A549 (cell line): ENCODE results near the gene RNF213. TPM values are rescaled to one million over a fixed set of nuclear protein-coding genes. Genes with fewer than 3 reads are reported as not detected.
A peak's percentile ranks its signal among the peaks of the same experiment; 100 is the strongest.
"Not testable (repeated sequence)": the region's sequence is repeated elsewhere in the genome, so short reads cannot be mapped to it uniquely, and the experiment has no call there.

Source experiments
- ATAC-seq, 2 experiments: fragments of 200-7000 bp in 1 of 2; fragments of >200 bp in 1 of 2; cut with Nextera tagmentation in 1 of 2; cut with Tn5 transposase in 1 of 2; 3 replicates each; pipeline versions ENCODE4 v1.8.0 to v1.9.1; 2018 to 2020; ENCODE audit warnings: mild to moderate bottlenecking in 1 of 2, moderate library complexity in 1 of 2
- CTCF ChIA-PET: fragments of 300-600 bp; sonication (Branson Sonifier 250); formaldehyde crosslinking; extraction: SDS; loops from one replicate; lab custom pipeline; 2021; ENCODE audit warnings: antibody characterized with exemption, inconsistent platforms; lab: Yijun Ruan, JAX
- POLR2A ChIA-PET: fragments of 350-600 bp; formaldehyde crosslinking; extraction: SDS; loops from one replicate; lab custom pipeline; 2021; ENCODE audit warnings: antibody characterized with exemption, inconsistent platforms; lab: Yijun Ruan, JAX
- DNase-seq, 2 experiments: peaks; one replicate each; pipeline versions ENCODE4 v3.0.0 to v3.0.0-alpha.2; 2011 to 2016; ENCODE audit warnings: low read depth in 1 of 2, low spot score in 1 of 2
- FAIRE-seq: peaks from 2 replicates; lab custom pipeline; 2011; peaks lifted over from hg19 to GRCh38; lab: Jason Lieb, UNC
- H3K27ac ChIP-seq, 2 experiments: fragments of >200 bp; sonication (Bioruptor Twin); formaldehyde crosslinking; 3 replicates each; pipeline ENCODE4 v1.5.1; 2016 to 2017
- H3K4me1 ChIP-seq: fragments of >200 bp; sonication (Bioruptor Twin); formaldehyde crosslinking; 3 replicates; pipeline ENCODE4 v1.6.1; 2016
- H3K4me2 ChIP-seq: fragments of >200 bp; sonication (Bioruptor Twin); formaldehyde crosslinking; 3 replicates; pipeline ENCODE4 v1.6.1; 2016
- H3K4me3 ChIP-seq: fragments of >200 bp; sonication (Bioruptor Twin); formaldehyde crosslinking; 3 replicates; pipeline ENCODE4 v1.5.1; 2016
- H3K9me3 ChIP-seq: fragments of >200 bp; sonication (Bioruptor Twin); formaldehyde crosslinking; 3 replicates; pipeline ENCODE4 v1.6.1; 2016
- CEBPB ChIP-seq, 2 experiments: fragments of >200 bp in 1 of 2; sonication (Bioruptor Twin) in 1 of 2; formaldehyde crosslinking in 1 of 2; IDR thresholded peaks; 2 replicates each; pipeline ENCODE4 v1.6.1; 2012 to 2016
- EHMT2 ChIP-seq: fragments of 200-600 bp; sonication (generic); IDR thresholded peaks from 2 replicates; pipeline ENCODE4 v1.6.1; 2016; ENCODE audit warnings: antibody characterized with exemption, low read depth, mild to moderate bottlenecking, moderate library complexity
- HOXB13 ChIP-seq: fragments of 250-450 bp; sonication (Bioruptor Pico); IDR thresholded peaks from 2 replicates; pipeline ENCODE4 v1.5.0; 2020; ENCODE audit warnings: low read depth, mild to moderate bottlenecking, moderate library complexity
- HOXB5 ChIP-seq: fragments of 250-450 bp; sonication (Bioruptor Pico); IDR thresholded peaks from 2 replicates; pipeline ENCODE4 v1.5.0; 2020; ENCODE audit warnings: mild to moderate bottlenecking, moderate library complexity
- JUN ChIP-seq, 2 experiments: fragments of >200 bp; sonication (Bioruptor Twin); formaldehyde crosslinking; IDR thresholded peaks; 2 replicates in 1 of 2; 3 replicates in 1 of 2; pipeline ENCODE4 v1.6.1; 2016 to 2017
- JUNB ChIP-seq: fragments of >200 bp; sonication (Bioruptor Twin); formaldehyde crosslinking; IDR thresholded peaks from 2 replicates; pipeline ENCODE4 v1.6.1; 2016
- NPAS2 ChIP-seq: fragments of 250-450 bp; sonication (Bioruptor Pico); IDR thresholded peaks from 2 replicates; pipeline ENCODE4 v1.8.0; 2022; ENCODE audit warnings: mild to moderate bottlenecking, moderate library complexity, borderline replicate concordance
- POLR2AphosphoS2 ChIP-seq: conservative IDR thresholded peaks from 2 replicates; pipeline ENCODE4 v1.6.1; 2012; ENCODE audit warnings: low read length, improper control_type of control experiment, inconsistent platforms
- RFX5 ChIP-seq: fragments of 450-650 bp; IDR thresholded peaks from 2 replicates; pipeline ENCODE4 v1.7.1; 2014; ENCODE audit warnings: antibody characterized with exemption, mild to moderate bottlenecking, moderate library complexity
- SREBF2 ChIP-seq: fragments of 450-650 bp; IDR thresholded peaks from 2 replicates; pipeline ENCODE4 v1.6.1; 2014; ENCODE audit warnings: mild to moderate bottlenecking, moderate library complexity
- TP53 ChIP-seq: fragments of 250-450 bp; sonication (Bioruptor Pico); IDR thresholded peaks from 2 replicates; pipeline ENCODE4 v1.5.0; 2021; ENCODE audit warnings: mild to moderate bottlenecking, moderate library complexity
- ZC3H11A ChIP-seq: fragments of 450-650 bp; IDR thresholded peaks from 2 replicates; pipeline ENCODE4 v1.6.1; 2014; ENCODE audit warnings: antibody characterized with exemption, mild to moderate bottlenecking
- ZNF302 ChIP-seq: fragments of 250-450 bp; sonication (Bioruptor Pico); IDR thresholded peaks from 2 replicates; pipeline ENCODE4 v1.9.0; 2021; ENCODE audit warnings: inconsistent platforms, mild to moderate bottlenecking, moderate library complexity
- ZSCAN20 ChIP-seq: fragments of 250-450 bp; sonication (Bioruptor Pico); IDR thresholded peaks from 2 replicates; pipeline ENCODE4 v1.8.0; 2022; ENCODE audit warnings: mild to moderate bottlenecking, moderate library complexity
- WGBS: methylation state at CpG from one replicate; pipeline ENCODE4 v1.1.6; 2017; ENCODE audit errors: missing lambda C conversion rate; 5-methylcytosine and 5-hydroxymethylcytosine counted together
- polyA plus RNA-seq, 4 experiments: library from polyadenylated mRNA; depleted of rRNA in 3 of 4; stranded (reverse); fragments of >200 nt; fragmentation: RNase III in 1 of 4; extraction: RNeasy Plus Mini Kit Qiagen cat#74134 plus additional on column Dnase treatment in 1 of 4; gene quantifications; 2 replicates in 3 of 4; 3 replicates in 1 of 4; pipeline ENCODE4 v1.2.3, GENCODE V29; 2011 to 2017
- TF ChIP-seq, protein P1 (sequence below): fragments of 200-600 bp; sonication (generic); IDR thresholded peaks from 2 replicates; pipeline ENCODE4 v1.6.1; 2016; ENCODE audit warnings: antibody characterized with exemption, mild to moderate bottlenecking, moderate library complexity
- TF ChIP-seq, protein P2 (sequence below): fragments of >200 bp; sonication (Bioruptor Twin); formaldehyde crosslinking; IDR thresholded peaks from 3 replicates; pipeline ENCODE4 v1.5.1; 2016
- TF ChIP-seq, protein P3 (sequence below): fragments of 250-450 bp; sonication (Bioruptor Pico); IDR thresholded peaks from 2 replicates; pipeline ENCODE4 v1.5.0; 2020; ENCODE audit warnings: low read depth, mild to moderate bottlenecking, moderate library complexity

The RNF213 gene
- polyA plus RNA-seq, 2 of the 4 experiments (the other 2 are of a cell fraction) = 59.1 to 127 TPM

- Histone ChIP-seq H3K9me3 (no peaks in the 10 kb centered on the region), H3K27ac (no peak overlapping the region), H3K4me3 (no peak overlapping the region), H3K4me2 (no peak overlapping the region), H3K4me1 (no peaks in the 10 kb centered on the region)
- DNase-seq (no peak), FAIRE-seq (no peak), ATAC-seq (peak; percentile 36 to 50; a peak in 5 of 6 replicates)
- POLR2A ChIA-PET = no interaction called here
- CTCF ChIA-PET = no interaction called here
- 93% methylated on average over 6 of the region's 6 CpGs for WGBS
- TF ChIP-seq POLR2AphosphoS2 (0 out of 2 replicates have a peak, but pooled peaks have one; percentile 49), JUNB (no peak), ZC3H11A (no peak)
Measured at GRCh38 chr17:80397034-80397387, 136.4 kb downstream of the RNF213 start.

GRCh38 chr17:80397686-80398085 lies 137.0 kb downstream of the RNF213 start:
- H3K9me3 ChIP-seq = no peaks in the 10 kb centered on the region
- H3K4me3 ChIP-seq = no peak overlapping the region
- DNase-seq (no peak), ATAC-seq (peak in 1 of 2 experiments; percentile 36; a peak in 1 of 6 replicates)
- H3K27ac ChIP-seq = no peak overlapping the region
- no peaks in the 10 kb centered on the region for H3K4me1 ChIP-seq
- WGBS = 92% methylated on average over 10 of the region's 10 CpGs
- no peak for TF ChIP-seq ZSCAN20 (CRISPR knock-in tag)
- no peak for TF ChIP-seq ZNF302 (CRISPR knock-in tag)
- TF ChIP-seq, protein P1, sequence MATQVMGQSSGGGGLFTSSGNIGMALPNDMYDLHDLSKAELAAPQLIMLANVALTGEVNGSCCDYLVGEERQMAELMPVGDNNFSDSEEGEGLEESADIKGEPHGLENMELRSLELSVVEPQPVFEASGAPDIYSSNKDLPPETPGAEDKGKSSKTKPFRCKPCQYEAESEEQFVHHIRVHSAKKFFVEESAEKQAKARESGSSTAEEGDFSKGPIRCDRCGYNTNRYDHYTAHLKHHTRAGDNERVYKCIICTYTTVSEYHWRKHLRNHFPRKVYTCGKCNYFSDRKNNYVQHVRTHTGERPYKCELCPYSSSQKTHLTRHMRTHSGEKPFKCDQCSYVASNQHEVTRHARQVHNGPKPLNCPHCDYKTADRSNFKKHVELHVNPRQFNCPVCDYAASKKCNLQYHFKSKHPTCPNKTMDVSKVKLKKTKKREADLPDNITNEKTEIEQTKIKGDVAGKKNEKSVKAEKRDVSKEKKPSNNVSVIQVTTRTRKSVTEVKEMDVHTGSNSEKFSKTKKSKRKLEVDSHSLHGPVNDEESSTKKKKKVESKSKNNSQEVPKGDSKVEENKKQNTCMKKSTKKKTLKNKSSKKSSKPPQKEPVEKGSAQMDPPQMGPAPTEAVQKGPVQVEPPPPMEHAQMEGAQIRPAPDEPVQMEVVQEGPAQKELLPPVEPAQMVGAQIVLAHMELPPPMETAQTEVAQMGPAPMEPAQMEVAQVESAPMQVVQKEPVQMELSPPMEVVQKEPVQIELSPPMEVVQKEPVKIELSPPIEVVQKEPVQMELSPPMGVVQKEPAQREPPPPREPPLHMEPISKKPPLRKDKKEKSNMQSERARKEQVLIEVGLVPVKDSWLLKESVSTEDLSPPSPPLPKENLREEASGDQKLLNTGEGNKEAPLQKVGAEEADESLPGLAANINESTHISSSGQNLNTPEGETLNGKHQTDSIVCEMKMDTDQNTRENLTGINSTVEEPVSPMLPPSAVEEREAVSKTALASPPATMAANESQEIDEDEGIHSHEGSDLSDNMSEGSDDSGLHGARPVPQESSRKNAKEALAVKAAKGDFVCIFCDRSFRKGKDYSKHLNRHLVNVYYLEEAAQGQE = no peak
- TF ChIP-seq, protein P2, sequence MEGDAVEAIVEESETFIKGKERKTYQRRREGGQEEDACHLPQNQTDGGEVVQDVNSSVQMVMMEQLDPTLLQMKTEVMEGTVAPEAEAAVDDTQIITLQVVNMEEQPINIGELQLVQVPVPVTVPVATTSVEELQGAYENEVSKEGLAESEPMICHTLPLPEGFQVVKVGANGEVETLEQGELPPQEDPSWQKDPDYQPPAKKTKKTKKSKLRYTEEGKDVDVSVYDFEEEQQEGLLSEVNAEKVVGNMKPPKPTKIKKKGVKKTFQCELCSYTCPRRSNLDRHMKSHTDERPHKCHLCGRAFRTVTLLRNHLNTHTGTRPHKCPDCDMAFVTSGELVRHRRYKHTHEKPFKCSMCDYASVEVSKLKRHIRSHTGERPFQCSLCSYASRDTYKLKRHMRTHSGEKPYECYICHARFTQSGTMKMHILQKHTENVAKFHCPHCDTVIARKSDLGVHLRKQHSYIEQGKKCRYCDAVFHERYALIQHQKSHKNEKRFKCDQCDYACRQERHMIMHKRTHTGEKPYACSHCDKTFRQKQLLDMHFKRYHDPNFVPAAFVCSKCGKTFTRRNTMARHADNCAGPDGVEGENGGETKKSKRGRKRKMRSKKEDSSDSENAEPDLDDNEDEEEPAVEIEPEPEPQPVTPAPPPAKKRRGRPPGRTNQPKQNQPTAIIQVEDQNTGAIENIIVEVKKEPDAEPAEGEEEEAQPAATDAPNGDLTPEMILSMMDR = no peak
- no peak for TF ChIP-seq SREBF2
- no peak for TF ChIP-seq HOXB13
- TF ChIP-seq HOXB5 (CRISPR knock-in tag) = no peak
- no peak for TF ChIP-seq EHMT2
- TF ChIP-seq RFX5 = no peak
- TF ChIP-seq TP53 (CRISPR knock-in tag) = no peak
- no peak for TF ChIP-seq NPAS2 (CRISPR knock-in tag)
- TF ChIP-seq CEBPB (IDR thresholded peaks at IDR 0.05) = no peak
- TF ChIP-seq ZC3H11A = no peak
- TF ChIP-seq JUN (IDR thresholded peaks at IDR 0.05) = no peak
- TF ChIP-seq, protein P3, sequence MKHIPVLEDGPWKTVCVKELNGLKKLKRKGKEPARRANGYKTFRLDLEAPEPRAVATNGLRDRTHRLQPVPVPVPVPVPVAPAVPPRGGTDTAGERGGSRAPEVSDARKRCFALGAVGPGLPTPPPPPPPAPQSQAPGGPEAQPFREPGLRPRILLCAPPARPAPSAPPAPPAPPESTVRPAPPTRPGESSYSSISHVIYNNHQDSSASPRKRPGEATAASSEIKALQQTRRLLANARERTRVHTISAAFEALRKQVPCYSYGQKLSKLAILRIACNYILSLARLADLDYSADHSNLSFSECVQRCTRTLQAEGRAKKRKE (CRISPR knock-in tag) = no peak
- TF ChIP-seq, all 56 proteins: peak for 0
- ChIA-PET CTCF (no interaction called here), POLR2A (no interaction called here)
- no peak overlapping the region for H3K4me2 ChIP-seq
- FAIRE-seq = no peak

DNA sequence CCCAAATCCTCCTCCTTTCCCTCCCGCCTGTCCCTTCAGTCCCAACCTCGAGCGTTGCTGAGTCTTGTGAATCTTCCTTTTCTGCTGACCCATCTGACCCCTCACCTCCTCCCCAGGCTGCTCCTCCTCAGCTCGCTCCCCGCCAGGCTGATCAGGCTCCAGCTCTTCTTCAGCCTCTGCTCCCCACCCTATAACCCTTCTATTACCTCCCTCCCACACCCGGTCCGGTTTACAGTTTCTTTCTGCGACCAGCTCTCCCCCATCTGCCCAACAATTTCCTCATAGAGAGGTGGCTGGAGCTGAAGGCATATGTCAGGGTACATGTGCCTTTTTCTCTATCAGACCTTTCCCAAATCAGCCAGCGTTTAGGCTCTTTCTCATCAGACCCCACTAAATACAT lies 140.4 kb downstream of the RNF213 start:
- H3K4me3 ChIP-seq, H3K4me1 ChIP-seq, DNase-seq, FAIRE-seq, H3K27ac ChIP-seq, H3K4me2 ChIP-seq, ATAC-seq, H3K9me3 ChIP-seq, POLR2A ChIA-PET: not testable (repeated sequence)
- WGBS = 89% methylated on average over 9 of the region's 9 CpGs
- CTCF ChIA-PET = interaction anchor here (0.6 to 1.7 kb wide), 3 partner anchors 8 to 26 kb away, joined by 3 to 8 read pairs (median 3); no protein-coding TSS in a partner anchor

DNA sequence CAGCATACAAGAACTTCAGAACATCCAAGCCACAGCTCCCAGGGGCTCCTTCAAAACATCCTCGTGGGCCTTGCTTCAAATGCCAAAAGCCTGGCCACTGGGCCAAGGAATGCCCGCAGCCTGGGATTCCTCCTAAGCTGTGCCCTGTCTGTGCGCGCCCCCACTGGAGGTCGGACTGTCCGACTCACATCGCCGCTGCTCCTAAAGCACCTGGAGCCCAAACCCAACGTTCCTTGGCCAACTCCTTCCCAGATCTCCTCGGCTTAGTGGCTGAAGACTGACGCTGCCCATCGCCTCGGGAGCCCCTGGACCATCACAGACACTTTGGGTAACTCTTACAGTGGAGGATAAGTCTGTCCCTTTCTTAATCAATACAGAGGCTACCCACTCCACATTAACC lies 141.4 kb downstream of the RNF213 start:
- CTCF ChIA-PET = interaction anchor here (1.7 kb wide), 1 partner anchor 9 kb away, joined by 8 read pairs; no protein-coding TSS in a partner anchor

More for the DNA sequence above, 141.4 kb downstream of the RNF213 start:
- DNase-seq, POLR2A ChIA-PET, H3K4me2 ChIP-seq, FAIRE-seq, H3K27ac ChIP-seq, H3K4me3 ChIP-seq, H3K4me1 ChIP-seq, H3K9me3 ChIP-seq, ATAC-seq: not testable (repeated sequence)
- WGBS = 78% methylated on average over 13 of the region's 13 CpGs
